HG02763 (cell line): ENCODE measurements around the gene MOK.
A peak's percentile ranks its signal among the peaks of the same experiment; 100 is the strongest.

Source experiments
- ATAC-seq: cut with Tn5 transposase; IDR thresholded peaks from one replicate; pipeline ENCODE4 v1.9.1; 2021; ENCODE audit warnings: mild to moderate bottlenecking, moderate library complexity; ENCODE audit not compliant: unreplicated experiment

The MOK gene

GRCh38 chr14:102226356-102227125 is 78.4 kb downstream of the MOK start:
- ATAC-seq, result no peak

GRCh38 chr14:102225936-102226335 is 79.0 kb downstream of the MOK start:
- no peak for ATAC-seq

- ATAC-seq, result no peak
Observed at GRCh38 chr14:102225386-102225785, 79.6 kb downstream of the MOK start.

GRCh38 chr14:102223682-102224081 is 81.3 kb downstream of the MOK start:
- no peak for ATAC-seq

- ATAC-seq, result no peak
Observed at GRCh38 chr14:102222751-102223150, 82.2 kb downstream of the MOK start.

GRCh38 chr14:102222009-102222575 is 82.9 kb downstream of the MOK start:
- no peak for ATAC-seq

GRCh38 chr14:102221026-102221425 is 83.9 kb downstream of the MOK start:
- ATAC-seq, result no peak

- ATAC-seq, result peak; percentile 87
Observed at GRCh38 chr14:102220031-102220430, 84.9 kb downstream of the MOK start.

GRCh38 chr14:102219316-102219715 is 85.6 kb downstream of the MOK start:
- no peak for ATAC-seq

- ATAC-seq, result no peak
Observed at GRCh38 chr14:102218688-102219087, 86.3 kb downstream of the MOK start.

- no peak for ATAC-seq
Observed at GRCh38 chr14:102217987-102218421, 87.0 kb downstream of the MOK start.

- ATAC-seq, result no peak
Observed at GRCh38 chr14:102217399-102217798, 87.6 kb downstream of the MOK start.

GRCh38 chr14:102215576-102216250 is 89.3 kb downstream of the MOK start:
- ATAC-seq, result no peak

- ATAC-seq, result no peak
Observed at GRCh38 chr14:102215071-102215470, 89.9 kb downstream of the MOK start.

GRCh38 chr14:102213984-102214658 is 90.8 kb downstream of the MOK start:
- no peak for ATAC-seq

GRCh38 chr14:102213470-102213869 is 91.5 kb downstream of the MOK start:
- no peak for ATAC-seq

- ATAC-seq, result no peak
Observed at GRCh38 chr14:102212845-102213244, 92.1 kb downstream of the MOK start.

GRCh38 chr14:102212356-102212755 is 92.6 kb downstream of the MOK start:
- no peak for ATAC-seq

- no peak for ATAC-seq
Observed at GRCh38 chr14:102211240-102211639, 93.7 kb downstream of the MOK start.

- ATAC-seq, result no peak
Observed at GRCh38 chr14:102210421-102211042, 94.4 kb downstream of the MOK start.
